ENCODE data around the gene PPP1R15B. TPM values are rescaled to one million over a fixed set of nuclear protein-coding genes. Genes with fewer than 3 reads are reported as not detected.
A peak's percentile ranks its signal among the peaks of the same experiment; 100 is the strongest.

Gene PPP1R15B
- 19.9 TPM for polyA plus RNA-seq (2013, experiment 1 of 2)
- 19.0 TPM for polyA plus RNA-seq (2013, experiment 2 of 2)

- peak within 1 kb of the TSS; percentile 78 for H2BK15ac ChIP-seq (ENCODE audit: low read depth, poor library complexity, severe bottlenecking)
- peak within 1 kb of the TSS; percentile 84 for H2BK5ac ChIP-seq (ENCODE audit: low read depth, low read length, poor library complexity, severe bottlenecking)
- H3K27ac ChIP-seq (ENCODE audit: low read length, poor library complexity, severe bottlenecking): peak within 1 kb of the TSS; percentile 99
- H4K8ac ChIP-seq (ENCODE audit: low read length): peak within 1 kb of the TSS; percentile 97
- H3K79me1 ChIP-seq (replicated peaks; ENCODE audit: low read length, poor library complexity, severe bottlenecking): peaks cover 7% of the 10 kb centered on the region
- DNase-seq: peak; percentile 99
- peaks cover 5% of the 10 kb centered on the region for H3K4me1 ChIP-seq (ENCODE audit: control insufficient read depth, insufficient read depth, low read depth, low read length)
- peak within 1 kb of the TSS; percentile 89 for H2AK5ac ChIP-seq (ENCODE audit: low read length, severe bottlenecking)
- H3K18ac ChIP-seq (ENCODE audit: low read depth in 1 of 2, low read length in 2 of 2): peak within 1 kb of the TSS; percentile 85 to 98
- peaks cover 0 to 19% of the 10 kb centered on the region in 2 experiments for H3K36me3 ChIP-seq (ENCODE audit: control insufficient read depth in 1 of 2, insufficient read depth in 2 of 2, low read depth in 1 of 2, low read length in 2 of 2)
- peak within 1 kb of the TSS; percentile 12 for H2BK120ac ChIP-seq (ENCODE audit: low read depth, low read length)
- peak within 1 kb of the TSS in 1 of 2 experiments; percentile 94 for H3K14ac ChIP-seq (ENCODE audit: low read length in 2 of 2)
- peak within 1 kb of the TSS; percentile 94 for H4K91ac ChIP-seq (ENCODE audit: low read length)
- H3K4ac ChIP-seq (ENCODE audit: low read depth in 1 of 2, low read length in 2 of 2): peak within 1 kb of the TSS; percentile 79 to 91
- H3K9me3 ChIP-seq (ENCODE audit: control insufficient read depth, low read length): no peaks in the 10 kb centered on the region
- H3K4me3 ChIP-seq (ENCODE audit: insufficient read depth in 1 of 2, low read depth in 1 of 2, low read length in 2 of 2): peak within 1 kb of the TSS; percentile 78 to 89
- peak within 1 kb of the TSS; percentile 4 to 39 for H2BK12ac ChIP-seq (ENCODE audit: low read length in 2 of 2)
- H3K4me2 ChIP-seq (ENCODE audit: low read length, poor library complexity, severe bottlenecking): peak within 1 kb of the TSS; percentile 92
- peak within 1 kb of the TSS; percentile 100 for H3K9ac ChIP-seq (ENCODE audit: low read length)
- H2AFZ ChIP-seq (ENCODE audit: low read depth, low read length): no peak within 1 kb of the TSS
- under 1% methylated on average over 62 of the region's 69 CpGs for WGBS
- peak within 1 kb of the TSS in 1 of 2 experiments; percentile 98 for H3K23ac ChIP-seq (ENCODE audit: low read length in 2 of 2)
- no peaks in the 10 kb centered on the region for H3K27me3 ChIP-seq (ENCODE audit: control insufficient read depth in 1 of 2, insufficient read depth in 1 of 2, low read length in 2 of 2)
These were observed at the start of gene PPP1R15B for GRCh38 chr1:204411451-204412204. Gene PPP1R15B (minus strand): TSS chr1:204411817. CDS start chr1:204411411, 406 bp downstream.

- no peak overlapping the region for H3K9ac ChIP-seq (ENCODE audit: low read length)
- H3K79me1 ChIP-seq (replicated peaks; ENCODE audit: low read length, poor library complexity, severe bottlenecking): no peaks in the 10 kb centered on the region
- no peak overlapping the region for H4K8ac ChIP-seq (ENCODE audit: low read length)
- H3K23ac ChIP-seq (ENCODE audit: low read length in 2 of 2): no peak overlapping the region
- peaks cover 0 to 23% of the 10 kb centered on the region in 2 experiments for H3K36me3 ChIP-seq (ENCODE audit: control insufficient read depth in 1 of 2, insufficient read depth in 2 of 2, low read depth in 1 of 2, low read length in 2 of 2)
- H3K4ac ChIP-seq (ENCODE audit: low read depth in 1 of 2, low read length in 2 of 2): no peak overlapping the region
- no peaks in the 10 kb centered on the region for H3K9me3 ChIP-seq (ENCODE audit: control insufficient read depth, low read length)
- H2AFZ ChIP-seq (ENCODE audit: low read depth, low read length): no peak overlapping the region
- no peaks in the 10 kb centered on the region for H3K4me1 ChIP-seq (ENCODE audit: control insufficient read depth, insufficient read depth, low read depth, low read length)
- H2BK12ac ChIP-seq (ENCODE audit: low read length in 2 of 2): no peak overlapping the region
- 92% methylated on average over 8 of the region's 8 CpGs for WGBS
- peaks cover 11 to 37% of the 10 kb centered on the region in 2 experiments for H3K27me3 ChIP-seq (ENCODE audit: control insufficient read depth in 1 of 2, insufficient read depth in 1 of 2, low read length in 2 of 2)
- no peak overlapping the region for H2AK5ac ChIP-seq (ENCODE audit: low read length, severe bottlenecking)
- H2BK15ac ChIP-seq (ENCODE audit: low read depth, poor library complexity, severe bottlenecking): no peak overlapping the region
- no peak overlapping the region for H3K27ac ChIP-seq (ENCODE audit: low read length, poor library complexity, severe bottlenecking)
- H4K91ac ChIP-seq (ENCODE audit: low read length): no peak overlapping the region
- DNase-seq: no peak
- H2BK5ac ChIP-seq (ENCODE audit: low read depth, low read length, poor library complexity, severe bottlenecking): no peak overlapping the region
- H2BK120ac ChIP-seq (ENCODE audit: low read depth, low read length): no peak overlapping the region
- H3K18ac ChIP-seq (ENCODE audit: low read depth in 1 of 2, low read length in 2 of 2): no peak overlapping the region
- H3K14ac ChIP-seq (ENCODE audit: low read length in 2 of 2): no peak overlapping the region
- H3K4me3 ChIP-seq (ENCODE audit: insufficient read depth in 1 of 2, low read depth in 1 of 2, low read length in 2 of 2): no peak overlapping the region
- no peak overlapping the region for H3K4me2 ChIP-seq (ENCODE audit: low read length, poor library complexity, severe bottlenecking)
These were observed 48.7 kb upstream of the PPP1R15B start for GRCh38 chr1:204460346-204460745.

DNA sequence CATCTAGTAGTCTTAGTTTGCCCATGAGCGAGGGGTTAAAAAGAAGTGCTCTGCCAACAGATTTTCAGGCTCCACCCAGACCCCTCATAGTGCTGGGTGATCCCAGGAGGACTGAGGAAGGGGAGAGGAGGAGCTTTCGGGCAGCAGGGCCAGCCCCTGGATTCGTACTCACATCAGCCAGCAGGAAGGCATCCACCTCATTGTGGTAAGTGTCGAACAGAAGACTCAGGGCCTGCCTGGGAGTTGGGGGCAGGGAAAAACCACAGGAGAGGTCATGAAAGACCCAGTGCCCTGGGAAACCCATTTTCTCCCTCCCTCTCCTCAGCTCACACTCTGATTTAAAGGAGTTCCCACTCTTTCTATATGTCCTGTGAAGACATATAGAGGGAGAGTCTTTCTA is 48.1 kb upstream of the PPP1R15B start:
- H4K91ac ChIP-seq (ENCODE audit: low read length): no peak overlapping the region
- no peak overlapping the region for H3K14ac ChIP-seq (ENCODE audit: low read length in 2 of 2)
- no peak overlapping the region for H2BK120ac ChIP-seq (ENCODE audit: low read depth, low read length)
- H3K4me3 ChIP-seq (ENCODE audit: insufficient read depth in 1 of 2, low read depth in 1 of 2, low read length in 2 of 2): no peak overlapping the region
- peaks cover 11 to 33% of the 10 kb centered on the region in 2 experiments for H3K27me3 ChIP-seq (ENCODE audit: control insufficient read depth in 1 of 2, insufficient read depth in 1 of 2, low read length in 2 of 2)
- no peak overlapping the region for H2BK5ac ChIP-seq (ENCODE audit: low read depth, low read length, poor library complexity, severe bottlenecking)
- no peaks in the 10 kb centered on the region for H3K4me1 ChIP-seq (ENCODE audit: control insufficient read depth, insufficient read depth, low read depth, low read length)
- H3K36me3 ChIP-seq (ENCODE audit: control insufficient read depth in 1 of 2, insufficient read depth in 2 of 2, low read depth in 1 of 2, low read length in 2 of 2): peaks cover 0 to 28% of the 10 kb centered on the region in 2 experiments
- H2AFZ ChIP-seq (ENCODE audit: low read depth, low read length): no peak overlapping the region
- no peak overlapping the region for H3K9ac ChIP-seq (ENCODE audit: low read length)
- no peak for DNase-seq
- no peak overlapping the region for H2AK5ac ChIP-seq (ENCODE audit: low read length, severe bottlenecking)
- H3K4ac ChIP-seq (ENCODE audit: low read depth in 1 of 2, low read length in 2 of 2): no peak overlapping the region
- H4K8ac ChIP-seq (ENCODE audit: low read length): no peak overlapping the region
- H3K27ac ChIP-seq (ENCODE audit: low read length, poor library complexity, severe bottlenecking): no peak overlapping the region
- no peak overlapping the region for H3K4me2 ChIP-seq (ENCODE audit: low read length, poor library complexity, severe bottlenecking)
- H3K9me3 ChIP-seq (ENCODE audit: control insufficient read depth, low read length): no peaks in the 10 kb centered on the region
- H2BK12ac ChIP-seq (ENCODE audit: low read length in 2 of 2): no peak overlapping the region
- WGBS: 86% methylated on average over 4 of the region's 4 CpGs
- H2BK15ac ChIP-seq (ENCODE audit: low read depth, poor library complexity, severe bottlenecking): no peak overlapping the region
- H3K23ac ChIP-seq (ENCODE audit: low read length in 2 of 2): no peak overlapping the region
- H3K18ac ChIP-seq (ENCODE audit: low read depth in 1 of 2, low read length in 2 of 2): no peak overlapping the region
- H3K79me1 ChIP-seq (replicated peaks; ENCODE audit: low read length, poor library complexity, severe bottlenecking): no peaks in the 10 kb centered on the region

DNA sequence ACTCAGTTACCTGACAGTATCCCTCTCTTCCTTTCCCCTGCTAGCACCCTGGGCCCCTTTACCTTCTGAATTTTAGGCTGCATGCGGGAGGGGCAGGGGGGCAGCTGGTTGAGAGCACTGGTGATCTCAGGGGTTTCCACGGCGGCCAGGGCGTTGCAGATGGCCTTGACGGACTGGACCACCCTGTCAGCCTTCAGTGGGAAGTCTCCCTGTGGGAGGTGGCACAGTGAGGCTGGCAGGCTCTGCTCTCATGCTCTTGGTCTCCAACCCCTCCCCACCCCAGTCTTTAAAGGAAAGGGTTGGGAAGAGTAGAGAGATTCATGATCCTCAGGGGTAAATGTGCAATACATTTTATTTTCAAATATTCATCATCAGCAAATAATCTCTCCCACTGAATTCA is 46.0 kb upstream of the PPP1R15B start:
- Histone ChIP-seq H3K23ac (ENCODE audit: low read length in 2 of 2) (no peak overlapping the region), H3K9ac (ENCODE audit: low read length) (no peak overlapping the region), H3K79me1 (replicated peaks; ENCODE audit: low read length, poor library complexity, severe bottlenecking) (no peaks in the 10 kb centered on the region), H2AFZ (ENCODE audit: low read depth, low read length) (no peak overlapping the region), H3K4me2 (ENCODE audit: low read length, poor library complexity, severe bottlenecking) (no peak overlapping the region), H3K4ac (ENCODE audit: low read depth in 1 of 2, low read length in 2 of 2) (no peak overlapping the region), H3K9me3 (ENCODE audit: control insufficient read depth, low read length) (no peaks in the 10 kb centered on the region), H3K36me3 (ENCODE audit: control insufficient read depth in 1 of 2, insufficient read depth in 2 of 2, low read depth in 1 of 2, low read length in 2 of 2) (peaks cover 0 to 28% of the 10 kb centered on the region in 2 experiments), H4K8ac (ENCODE audit: low read length) (no peak overlapping the region), H3K27ac (ENCODE audit: low read length, poor library complexity, severe bottlenecking) (no peak overlapping the region), H2BK120ac (ENCODE audit: low read depth, low read length) (no peak overlapping the region), H3K4me1 (ENCODE audit: control insufficient read depth, insufficient read depth, low read depth, low read length) (no peaks in the 10 kb centered on the region), H4K91ac (ENCODE audit: low read length) (no peak overlapping the region), H3K18ac (ENCODE audit: low read depth in 1 of 2, low read length in 2 of 2) (no peak overlapping the region), H3K27me3 (ENCODE audit: control insufficient read depth in 1 of 2, insufficient read depth in 1 of 2, low read length in 2 of 2) (peaks cover 11 to 27% of the 10 kb centered on the region in 2 experiments), H3K4me3 (ENCODE audit: insufficient read depth in 1 of 2, low read depth in 1 of 2, low read length in 2 of 2) (no peak overlapping the region), H2AK5ac (ENCODE audit: low read length, severe bottlenecking) (no peak overlapping the region), H2BK15ac (ENCODE audit: low read depth, poor library complexity, severe bottlenecking) (no peak overlapping the region), H2BK12ac (ENCODE audit: low read length in 2 of 2) (no peak overlapping the region), H2BK5ac (ENCODE audit: low read depth, low read length, poor library complexity, severe bottlenecking) (no peak overlapping the region), H3K14ac (ENCODE audit: low read length in 2 of 2) (no peak overlapping the region)
- no peak for DNase-seq
- 98% methylated on average over 5 of the region's 5 CpGs for WGBS

Data from mesenchymal stem cell (in vitro differentiated cells and primary cell).